ENCODE measurements around the gene KIF26B.

- TF ChIP-seq BRCA1 (IDR thresholded peaks at IDR 0.05; ENCODE audit: low read depth, low read length) (no peak), RFX5 (IDR thresholded peaks at IDR 0.05; ENCODE audit: low read depth, low read length) (no peak), EZH2 (IDR thresholded peaks at IDR 0.05; ENCODE audit: borderline replicate concordance, control insufficient read depth, low read depth, low read length) (no peak), CTCF (IDR thresholded peaks at IDR 0.05 in 2 of 3, conservative IDR thresholded peaks at IDR 0.05 in 1 of 3; ENCODE audit: control insufficient read depth in 2 of 3, extremely low read depth in 1 of 3, insufficient read depth in 1 of 3, low read depth in 3 of 3, low read length in 3 of 3) (no peak), CHD4 (IDR thresholded peaks at IDR 0.05) (no peak), POLR2AphosphoS2 (IDR thresholded peaks at IDR 0.05; ENCODE audit: low read depth, low read length) (no peak), MEF2A (IDR thresholded peaks at IDR 0.05; ENCODE audit: insufficient read depth, low read depth, low read length) (no peak), GABPA (IDR thresholded peaks at IDR 0.05; ENCODE audit: low read depth) (no peak), BHLHE40 (IDR thresholded peaks at IDR 0.05; ENCODE audit: borderline replicate concordance in 1 of 2, low read depth in 2 of 2, low read length in 1 of 2) (no peak)
- TF ChIP-seq, protein P1, sequence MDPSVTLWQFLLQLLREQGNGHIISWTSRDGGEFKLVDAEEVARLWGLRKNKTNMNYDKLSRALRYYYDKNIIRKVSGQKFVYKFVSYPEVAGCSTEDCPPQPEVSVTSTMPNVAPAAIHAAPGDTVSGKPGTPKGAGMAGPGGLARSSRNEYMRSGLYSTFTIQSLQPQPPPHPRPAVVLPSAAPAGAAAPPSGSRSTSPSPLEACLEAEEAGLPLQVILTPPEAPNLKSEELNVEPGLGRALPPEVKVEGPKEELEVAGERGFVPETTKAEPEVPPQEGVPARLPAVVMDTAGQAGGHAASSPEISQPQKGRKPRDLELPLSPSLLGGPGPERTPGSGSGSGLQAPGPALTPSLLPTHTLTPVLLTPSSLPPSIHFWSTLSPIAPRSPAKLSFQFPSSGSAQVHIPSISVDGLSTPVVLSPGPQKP (IDR thresholded peaks at IDR 0.05; ENCODE audit: low read depth, low read length): no peak
Measured at GRCh38 chr1:245605480-245606156, 450.8 kb downstream of the KIF26B start.
